Neural progenitor cell (in vitro differentiated cells): ENCODE data around the gene IFITM5. TPM values are rescaled to one million over a fixed set of nuclear protein-coding genes. Genes with fewer than 3 reads are reported as not detected.
A peak's percentile ranks its signal among the peaks of the same experiment; 100 is the strongest.
"Not testable (repeated sequence)": the region's sequence is repeated elsewhere in the genome, so short reads cannot be mapped to it uniquely, and the experiment has no call there.

Experiments used
- DNase-seq: peaks from one replicate; pipeline ENCODE4 v3.0.0-alpha.2; 2016; ENCODE audit warnings: low spot score
- H2AFZ ChIP-seq: fragments of 200-600 bp; sonication (generic); replicated peaks from 2 replicates; pipeline ENCODE4 v1.6.1; 2016; ENCODE audit warnings: antibody characterized with exemption
- H3F3A ChIP-seq: fragments of 200-600 bp; sonication (generic); 2 replicates; pipeline ENCODE4 v1.6.1; 2016; ENCODE audit warnings: antibody characterized with exemption, low read depth
- H3K27ac ChIP-seq: fragments of 200-600 bp; sonication (generic); 2 replicates; pipeline ENCODE4 v1.5.1; 2016; ENCODE audit warnings: mild to moderate bottlenecking
- H3K27me3 ChIP-seq: fragments of 200-600 bp; sonication (generic); 2 replicates; pipeline ENCODE4 v1.6.1; 2016; ENCODE audit warnings: mild to moderate bottlenecking, moderate library complexity
- H3K36me3 ChIP-seq: fragments of 200-600 bp; sonication (generic); 2 replicates; pipeline ENCODE4 v1.5.1; 2016
- H3K4me1 ChIP-seq: fragments of 200-600 bp; sonication (generic); 2 replicates; pipeline ENCODE4 v1.6.1; 2016; ENCODE audit warnings: mixed run types
- H3K4me2 ChIP-seq: fragments of 200-600 bp; sonication (generic); 2 replicates; pipeline ENCODE4 v1.6.1; 2016
- H3K4me3 ChIP-seq: fragments of 200-600 bp; sonication (generic); 2 replicates; pipeline ENCODE4 v1.5.1; 2016
- H3K79me2 ChIP-seq: fragments of 200-600 bp; sonication (generic); 2 replicates; pipeline ENCODE4 v1.6.1; 2016; ENCODE audit warnings: low read depth
- H3K9ac ChIP-seq: fragments of 200-600 bp; sonication (generic); 2 replicates; pipeline ENCODE4 v1.6.1; 2016
- H3K9me3 ChIP-seq: fragments of 200-600 bp; sonication (generic); 2 replicates; pipeline ENCODE4 v1.5.1; 2016; ENCODE audit warnings: low read depth
- H4K20me1 ChIP-seq: fragments of 200-600 bp; sonication (generic); 2 replicates; pipeline ENCODE4 v1.6.1; 2016; ENCODE audit warnings: low read depth
- H3K27ac Mint-ChIP-seq: 3 replicates; pipeline ENCODE4 v1.8.0; 2021; ENCODE audit warnings: mixed read lengths
- H3K27me3 Mint-ChIP-seq: 2 replicates; pipeline ENCODE4 v1.8.0; 2022; ENCODE audit warnings: low read depth, mild to moderate bottlenecking, inconsistent platforms, moderate library complexity, mixed read lengths; ENCODE audit not compliant: insufficient read depth
- H3K36me3 Mint-ChIP-seq: 3 replicates; pipeline ENCODE4 v1.8.0; 2021; ENCODE audit warnings: mixed read lengths
- H3K4me1 Mint-ChIP-seq: 3 replicates; pipeline ENCODE4 v1.8.0; 2021; ENCODE audit warnings: mixed read lengths
- H3K4me3 Mint-ChIP-seq: 3 replicates; pipeline ENCODE4 v1.8.0; 2021; ENCODE audit warnings: mild to moderate bottlenecking, moderate library complexity, mixed read lengths
- H3K9me3 Mint-ChIP-seq: 3 replicates; pipeline ENCODE4 v1.8.0; 2020; ENCODE audit warnings: mixed read lengths
- CTCF ChIP-seq: fragments of 200-600 bp; sonication (generic); IDR thresholded peaks from 2 replicates; pipeline ENCODE4 v1.5.1; 2017; ENCODE audit warnings: antibody characterized with exemption, mild to moderate bottlenecking
- EZH2 ChIP-seq: fragments of 200-600 bp; sonication (generic); IDR thresholded peaks from 2 replicates; pipeline ENCODE4 v1.6.1; 2017; ENCODE audit warnings: antibody characterized with exemption, mild to moderate bottlenecking, moderate library complexity
- EZH2phosphoT487 ChIP-seq: fragments of 200-600 bp; sonication (generic); IDR thresholded peaks from 2 replicates; pipeline ENCODE4 v1.6.1; 2017; ENCODE audit warnings: antibody characterized with exemption
- total RNA-seq: library from RNA; depleted of rRNA; stranded (reverse); fragments of >200 nt; gene quantifications from 2 replicates; pipeline ENCODE4 v1.2.3, GENCODE V29; 2015; ENCODE audit warnings: low replicate concordance

IFITM5 gene
- total RNA-seq, 1 donor from 2014 or later = not detected

DNA sequence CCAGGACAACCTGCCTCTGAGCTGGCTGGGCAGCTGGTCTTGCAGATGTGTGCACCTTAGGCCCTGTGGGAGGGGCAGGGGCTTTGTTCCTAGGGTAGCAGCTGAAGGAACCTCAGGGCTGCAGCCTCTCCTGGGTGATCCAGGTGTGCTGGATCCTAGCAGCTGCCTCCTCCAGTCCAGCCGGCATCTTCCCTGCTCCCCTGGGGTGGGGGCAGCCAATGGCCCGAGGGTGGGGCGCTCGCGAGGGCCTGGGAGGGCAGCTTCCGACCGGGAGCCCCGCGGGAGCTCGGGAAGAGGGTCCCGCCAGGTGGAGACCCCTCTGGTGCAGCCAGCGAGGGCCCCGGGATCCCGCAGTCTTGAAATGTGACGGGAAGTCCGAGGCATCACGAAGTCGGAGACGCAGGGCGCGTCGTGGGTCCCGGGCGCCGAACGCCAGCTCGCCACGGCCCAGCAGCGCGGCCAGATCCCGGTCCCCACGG is 16.2 kb upstream of the IFITM5 start:
- H3K4me2 ChIP-seq = peak overlapping the region; percentile 84
- Mint-ChIP-seq H3K4me3 (peak overlapping the region; percentile 38), H3K27me3 (peaks cover 12% of the 10 kb centered on the region), H3K4me1 (peaks cover 52% of the 10 kb centered on the region), H3K27ac (no peak overlapping the region), H3K36me3 (no peaks in the 10 kb centered on the region), H3K9me3 (no peaks in the 10 kb centered on the region)
- TF ChIP-seq EZH2phosphoT487 (no peak), CTCF (no peak), EZH2 (no peak)
- H2AFZ ChIP-seq = no peak overlapping the region
- no peaks in the 10 kb centered on the region for H4K20me1 ChIP-seq
- H3K9me3 ChIP-seq = no peaks in the 10 kb centered on the region
- no peak overlapping the region for H3K27ac ChIP-seq
- H3K9ac ChIP-seq = no peak overlapping the region
- H3K27me3 ChIP-seq = peaks cover 50% of the 10 kb centered on the region
- H3K4me1 ChIP-seq = peaks cover 58% of the 10 kb centered on the region
- peaks cover 46% of the 10 kb centered on the region for H3F3A ChIP-seq
- H3K36me3 ChIP-seq = no peaks in the 10 kb centered on the region
- no peak for DNase-seq
- peak overlapping the region; percentile 31 for H3K4me3 ChIP-seq
- no peaks in the 10 kb centered on the region for H3K79me2 ChIP-seq

DNA sequence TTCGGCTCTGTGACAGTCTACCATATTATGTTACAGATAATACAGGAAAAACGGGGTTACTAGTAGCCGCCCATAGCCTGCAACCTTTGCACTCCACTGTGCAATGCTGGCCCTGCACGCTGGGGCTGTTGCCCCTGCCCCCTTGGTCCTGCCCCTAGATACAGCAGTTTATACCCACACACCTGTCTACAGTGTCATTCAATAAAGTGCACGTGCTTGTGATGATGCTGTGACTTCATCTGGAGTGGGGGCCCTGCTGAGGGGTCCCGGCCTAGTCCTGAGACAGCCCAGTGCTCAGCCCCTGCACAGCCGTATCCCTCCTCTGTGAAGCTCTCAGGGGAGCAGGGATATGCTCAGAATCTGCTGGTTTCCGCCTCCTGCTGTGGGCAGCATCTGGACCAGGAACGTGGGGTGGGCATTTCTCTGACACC is 15.7 kb upstream of the IFITM5 start:
- H3K4me1 Mint-ChIP-seq = peaks cover 47% of the 10 kb centered on the region
- TF ChIP-seq EZH2phosphoT487 (no peak), CTCF (no peak), EZH2 (no peak)
- Histone ChIP-seq H3K36me3 (no peaks in the 10 kb centered on the region), H3K4me1 (peaks cover 58% of the 10 kb centered on the region), H4K20me1 (no peaks in the 10 kb centered on the region), H3K4me2 (peak overlapping the region; percentile 84), H3K27me3 (peaks cover 50% of the 10 kb centered on the region), H3K4me3 (peak overlapping the region; percentile 31), H3K9ac (no peak overlapping the region), H3F3A (peaks cover 42% of the 10 kb centered on the region), H3K79me2 (no peaks in the 10 kb centered on the region), H3K27ac (no peak overlapping the region), H2AFZ (no peak overlapping the region), H3K9me3 (no peaks in the 10 kb centered on the region)
- no peak for DNase-seq
- no peak overlapping the region for H3K27ac Mint-ChIP-seq
- peak overlapping the region; percentile 64 for H3K4me3 Mint-ChIP-seq
- H3K27me3 Mint-ChIP-seq = peaks cover 12% of the 10 kb centered on the region
- no peaks in the 10 kb centered on the region for H3K9me3 Mint-ChIP-seq
- H3K36me3 Mint-ChIP-seq = no peaks in the 10 kb centered on the region

GRCh38 chr11:314554-314875 is 15.2 kb upstream of the IFITM5 start:
- H3K9me3 Mint-ChIP-seq, H3K9ac ChIP-seq, H2AFZ ChIP-seq, H3K27ac ChIP-seq, DNase-seq, H3K79me2 ChIP-seq, H3K36me3 Mint-ChIP-seq, H3K9me3 ChIP-seq, H3K36me3 ChIP-seq, H4K20me1 ChIP-seq: not testable (repeated sequence)
- peaks cover 50% of the 10 kb centered on the region for H3K27me3 ChIP-seq
- peak overlapping the region; percentile 84 for H3K4me2 ChIP-seq
- peak overlapping the region; percentile 51 for H3K4me3 ChIP-seq
- peaks cover 12% of the 10 kb centered on the region for H3K27me3 Mint-ChIP-seq
- H3K4me1 Mint-ChIP-seq = peaks cover 49% of the 10 kb centered on the region
- H3K4me3 Mint-ChIP-seq = peak overlapping the region; percentile 88
- peaks cover 45% of the 10 kb centered on the region for H3F3A ChIP-seq
- peak overlapping the region; percentile 21 for H3K27ac Mint-ChIP-seq
- H3K4me1 ChIP-seq = peaks cover 61% of the 10 kb centered on the region

- peak within 1 kb of the TSS; percentile 84 for H3K4me2 ChIP-seq
Measured at GRCh38 chr11:313787-314553, 14.6 kb upstream of the IFITM5 start, which contains the start of gene IFITM1. Gene IFITM1, plus strand, starts transcription at chr11:314040. Its CDS starts 131 bp downstream, at chr11:314171.

More at GRCh38 chr11:313787-314553, 14.6 kb upstream of the IFITM5 start, which contains the start of gene IFITM1:
- peak within 1 kb of the TSS; percentile 90 for H3K27ac Mint-ChIP-seq
- no peaks in the 10 kb centered on the region for H3K9me3 ChIP-seq
- H4K20me1 ChIP-seq = no peaks in the 10 kb centered on the region
- peaks cover 53% of the 10 kb centered on the region for H3K4me1 Mint-ChIP-seq
- peaks cover 12% of the 10 kb centered on the region for H3K27me3 Mint-ChIP-seq
- peaks cover 48% of the 10 kb centered on the region for H3F3A ChIP-seq
- peak; percentile 60 for DNase-seq
- peak within 1 kb of the TSS; percentile 42 for H3K27ac ChIP-seq
- no peak for TF ChIP-seq EZH2phosphoT487
- TF ChIP-seq CTCF = no peak
- no peak for TF ChIP-seq EZH2
- H3K4me3 ChIP-seq = peak within 1 kb of the TSS; percentile 51
- no peaks in the 10 kb centered on the region for H3K9me3 Mint-ChIP-seq
- no peak within 1 kb of the TSS for H3K9ac ChIP-seq
- H3K36me3 Mint-ChIP-seq = no peaks in the 10 kb centered on the region
- peaks cover 64% of the 10 kb centered on the region for H3K4me1 ChIP-seq
- peaks cover 3% of the 10 kb centered on the region for H3K79me2 ChIP-seq
- H3K36me3 ChIP-seq = no peaks in the 10 kb centered on the region
- peaks cover 50% of the 10 kb centered on the region for H3K27me3 ChIP-seq
- peak within 1 kb of the TSS; percentile 6 for H2AFZ ChIP-seq
- peak within 1 kb of the TSS; percentile 88 for H3K4me3 Mint-ChIP-seq
